Fibroblast of mammary gland (primary cell): ENCODE measurements around the gene MAGEA9.
"Not testable (repeated sequence)": the region's sequence is repeated elsewhere in the genome, so short reads cannot be mapped to it uniquely, and the experiment has no call there.

Experiments used
- DNase-seq: peaks from one replicate; pipeline ENCODE4 v3.0.0-alpha.2; 2010; ENCODE audit warnings: low read depth
- H3K4me3 ChIP-seq: 2 replicates; pipeline ENCODE4 v1.5.1; 2011; ENCODE audit warnings: low read depth, mild to moderate bottlenecking, low read length, moderate library complexity; ENCODE audit not compliant: control insufficient read depth
- CTCF ChIP-seq: conservative IDR thresholded peaks from 2 replicates; pipeline ENCODE4 v1.5.1; 2011; ENCODE audit warnings: low read depth, low read length, inconsistent platforms; ENCODE audit not compliant: control insufficient read depth, insufficient read depth

The MAGEA9 gene

GRCh38 chrX:149762696-149763614 is 18.8 kb upstream of the MAGEA9 start:
- no peak for DNase-seq
- TF ChIP-seq CTCF, result no peak
- no peak overlapping the region for H3K4me3 ChIP-seq

- H3K4me3 ChIP-seq, DNase-seq: not testable (repeated sequence)
These were observed 11.4 kb upstream of the MAGEA9 start for GRCh38 chrX:149770344-149770743.

GRCh38 chrX:149773026-149773425 is 8.7 kb upstream of the MAGEA9 start:
- not testable (repeated sequence) for DNase-seq, H3K4me3 ChIP-seq

- H3K4me3 ChIP-seq, DNase-seq: not testable (repeated sequence)
These were observed 8.0 kb upstream of the MAGEA9 start, which contains the start of gene HSFX1 for GRCh38 chrX:149773768-149774167. TSS of gene HSFX1 (plus strand) at chrX:149774068. CDS start at chrX:149774682, 614 bp downstream.

- DNase-seq, H3K4me3 ChIP-seq: not testable (repeated sequence)
These were observed 3.7 kb upstream of the MAGEA9 start for GRCh38 chrX:149777999-149778398.

- DNase-seq, H3K4me3 ChIP-seq: not testable (repeated sequence)
These were observed 13.8 kb downstream of the MAGEA9 start for GRCh38 chrX:149795531-149795930.

GRCh38 chrX:149799095-149799714 is 17.5 kb downstream of the MAGEA9 start:
- no peak for DNase-seq
- no peak overlapping the region for H3K4me3 ChIP-seq
- no peak for TF ChIP-seq CTCF

- H3K4me3 ChIP-seq, result no peak overlapping the region
- no peak for DNase-seq
- no peak for TF ChIP-seq CTCF
These were observed 18.2 kb downstream of the MAGEA9 start for GRCh38 chrX:149799938-149800337.

GRCh38 chrX:149803458-149804062 is 21.8 kb downstream of the MAGEA9 start:
- no peak for DNase-seq
- TF ChIP-seq CTCF, result no peak
- no peak overlapping the region for H3K4me3 ChIP-seq
